ENCODE results near the gene WDR18.

GRCh38 chr19:1008268-1009040 is 24.3 kb downstream of the WDR18 start:
- TF ChIP-seq, protein P1, sequence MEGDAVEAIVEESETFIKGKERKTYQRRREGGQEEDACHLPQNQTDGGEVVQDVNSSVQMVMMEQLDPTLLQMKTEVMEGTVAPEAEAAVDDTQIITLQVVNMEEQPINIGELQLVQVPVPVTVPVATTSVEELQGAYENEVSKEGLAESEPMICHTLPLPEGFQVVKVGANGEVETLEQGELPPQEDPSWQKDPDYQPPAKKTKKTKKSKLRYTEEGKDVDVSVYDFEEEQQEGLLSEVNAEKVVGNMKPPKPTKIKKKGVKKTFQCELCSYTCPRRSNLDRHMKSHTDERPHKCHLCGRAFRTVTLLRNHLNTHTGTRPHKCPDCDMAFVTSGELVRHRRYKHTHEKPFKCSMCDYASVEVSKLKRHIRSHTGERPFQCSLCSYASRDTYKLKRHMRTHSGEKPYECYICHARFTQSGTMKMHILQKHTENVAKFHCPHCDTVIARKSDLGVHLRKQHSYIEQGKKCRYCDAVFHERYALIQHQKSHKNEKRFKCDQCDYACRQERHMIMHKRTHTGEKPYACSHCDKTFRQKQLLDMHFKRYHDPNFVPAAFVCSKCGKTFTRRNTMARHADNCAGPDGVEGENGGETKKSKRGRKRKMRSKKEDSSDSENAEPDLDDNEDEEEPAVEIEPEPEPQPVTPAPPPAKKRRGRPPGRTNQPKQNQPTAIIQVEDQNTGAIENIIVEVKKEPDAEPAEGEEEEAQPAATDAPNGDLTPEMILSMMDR (IDR thresholded peaks at IDR 0.05): no peak
- TF ChIP-seq EP300 (IDR thresholded peaks at IDR 0.05): no peak
- TF ChIP-seq POLR2AphosphoS5 (IDR thresholded peaks at IDR 0.05): no peak
- TF ChIP-seq POLR2A (IDR thresholded peaks at IDR 0.05): no peak

All from upper lobe of left lung (tissue), 4 donors.